IgD-negative memory B cell (primary cell): Measurements from ENCODE around the gene FBLN7. TPM values are rescaled to one million over a fixed set of nuclear protein-coding genes. Genes with fewer than 3 reads are reported as not detected.
"Not testable (repeated sequence)": the region's sequence is repeated elsewhere in the genome, so short reads cannot be mapped to it uniquely, and the experiment has no call there.

Source experiments
- H3K27ac Mint-ChIP-seq, 3 donors: one replicate each; pipeline ENCODE4 v1.8.0; 2020 to 2022; ENCODE audit warnings: mild to moderate bottlenecking in 3 of 3, mixed read lengths in 3 of 3, moderate library complexity in 1 of 3
- H3K27me3 Mint-ChIP-seq: one replicate; pipeline ENCODE4 v1.8.0; 2021; ENCODE audit warnings: mixed read lengths
- H3K36me3 Mint-ChIP-seq: one replicate; pipeline ENCODE4 v1.8.0; 2020; ENCODE audit warnings: mild to moderate bottlenecking, mixed read lengths
- H3K4me1 Mint-ChIP-seq, 3 donors: one replicate each; pipeline ENCODE4 v1.8.0; 2020 to 2022; ENCODE audit warnings: mixed read lengths in 3 of 3, mild to moderate bottlenecking in 1 of 3
- H3K4me3 Mint-ChIP-seq, 4 donors: one replicate each; pipeline ENCODE4 v1.8.0; 2020 to 2022; ENCODE audit warnings: mild to moderate bottlenecking in 4 of 4, mixed read lengths in 4 of 4, moderate library complexity in 3 of 4
- H3K9me3 Mint-ChIP-seq, 3 donors: one replicate each; pipeline ENCODE4 v1.8.0; 2020 to 2021; ENCODE audit warnings: mixed read lengths in 3 of 3, mild to moderate bottlenecking in 1 of 3
- polyA plus RNA-seq: library from polyadenylated mRNA; unstranded; fragments of 300-500 nt; fragmentation: Illumina TruSeq; gene quantifications from one replicate; pipeline ENCODE4 v1.2.3, GENCODE V29; 2021

Gene FBLN7
- polyA plus RNA-seq, 1 donor from 2014 or later, result 0.20 TPM

- H3K27ac Mint-ChIP-seq, result peak overlapping the region in 1 of 3 donors; percentile 23
- no peak overlapping the region for H3K4me3 Mint-ChIP-seq
- peaks cover 4% of the 10 kb centered on the region for H3K36me3 Mint-ChIP-seq
Measured at GRCh38 chr2:112134120-112134519, 4.1 kb upstream of the FBLN7 start.

GRCh38 chr2:112136096-112136495 lies 2.1 kb upstream of the FBLN7 start:
- Mint-ChIP-seq H3K27me3 (peaks cover 25% of the 10 kb centered on the region), H3K4me1 (peaks cover 0 to 12% (median 9%) of the 10 kb centered on the region in 3 donors), H3K27ac (peak overlapping the region in 1 of 3 donors; percentile 5), H3K36me3 (peaks cover 2% of the 10 kb centered on the region), H3K9me3 (peaks cover 0 to 13% (median 0%) of the 10 kb centered on the region in 3 donors), H3K4me3 (peak overlapping the region in 1 of 4 donors; percentile 18)

More at GRCh38 chr2:112134120-112134519, 4.1 kb upstream of the FBLN7 start:
- Mint-ChIP-seq H3K4me1 (peaks cover 0 to 9% (median 7%) of the 10 kb centered on the region in 3 donors), H3K9me3 (peaks cover 0 to 13% (median 3%) of the 10 kb centered on the region in 3 donors), H3K27me3 (peaks cover 19% of the 10 kb centered on the region)

- Mint-ChIP-seq H3K36me3 (peaks cover 2% of the 10 kb centered on the region), H3K4me1 (peaks cover 0 to 12% (median 6%) of the 10 kb centered on the region in 3 donors), H3K9me3 (peaks cover 0 to 10% (median 0%) of the 10 kb centered on the region in 3 donors), H3K27me3 (peaks cover 25% of the 10 kb centered on the region), H3K4me3 (peak overlapping the region; percentile 67 to 87 (median 72)), H3K27ac (peak overlapping the region in 1 of 3 donors; percentile 39)
Measured at GRCh38 chr2:112137516-112138158, 548 bp upstream of the FBLN7 start.

- not testable (repeated sequence) for H3K36me3 Mint-ChIP-seq, H3K27ac Mint-ChIP-seq, H3K9me3 Mint-ChIP-seq, H3K4me3 Mint-ChIP-seq
- Mint-ChIP-seq H3K4me1 (peaks cover 0 to 12% (median 5%) of the 10 kb centered on the region in 3 donors), H3K27me3 (peaks cover 25% of the 10 kb centered on the region)
Measured at GRCh38 chr2:112139033-112139614, 939 bp downstream of the FBLN7 start.

GRCh38 chr2:112139661-112140204 lies 1.5 kb downstream of the FBLN7 start:
- not testable (repeated sequence) for H3K9me3 Mint-ChIP-seq, H3K4me3 Mint-ChIP-seq, H3K36me3 Mint-ChIP-seq, H3K27ac Mint-ChIP-seq
- Mint-ChIP-seq H3K27me3 (peaks cover 25% of the 10 kb centered on the region), H3K4me1 (peaks cover 0 to 12% (median 5%) of the 10 kb centered on the region in 3 donors)

- peaks cover 0 to 12% (median 5%) of the 10 kb centered on the region in 3 donors for H3K4me1 Mint-ChIP-seq
- H3K9me3 Mint-ChIP-seq, result no peaks in the 10 kb centered on the region
- H3K27me3 Mint-ChIP-seq, result peaks cover 23% of the 10 kb centered on the region
- peak overlapping the region in 1 of 4 donors; percentile 58 for H3K4me3 Mint-ChIP-seq
- no peaks in the 10 kb centered on the region for H3K36me3 Mint-ChIP-seq
- H3K27ac Mint-ChIP-seq, result no peak overlapping the region
Measured at GRCh38 chr2:112140205-112140802, 2.1 kb downstream of the FBLN7 start.

GRCh38 chr2:112140899-112141625 lies 2.9 kb downstream of the FBLN7 start:
- H3K36me3 Mint-ChIP-seq, result no peaks in the 10 kb centered on the region
- peak overlapping the region in 1 of 4 donors; percentile 58 for H3K4me3 Mint-ChIP-seq
- peaks cover 0 to 12% (median 5%) of the 10 kb centered on the region in 3 donors for H3K4me1 Mint-ChIP-seq
- H3K27me3 Mint-ChIP-seq, result peaks cover 24% of the 10 kb centered on the region
- H3K9me3 Mint-ChIP-seq, result no peaks in the 10 kb centered on the region
- H3K27ac Mint-ChIP-seq, result no peak overlapping the region

GRCh38 chr2:112141626-112142007 lies 3.4 kb downstream of the FBLN7 start:
- Mint-ChIP-seq H3K9me3 (no peaks in the 10 kb centered on the region), H3K4me3 (no peak overlapping the region), H3K36me3 (no peaks in the 10 kb centered on the region), H3K27me3 (peaks cover 19% of the 10 kb centered on the region), H3K4me1 (peaks cover 0 to 12% (median 5%) of the 10 kb centered on the region in 3 donors), H3K27ac (no peak overlapping the region)

- Mint-ChIP-seq H3K4me1 (peaks cover 0 to 9% (median 2%) of the 10 kb centered on the region in 3 donors), H3K27ac (peak overlapping the region in 1 of 3 donors; percentile 11), H3K27me3 (peaks cover 13% of the 10 kb centered on the region), H3K4me3 (no peak overlapping the region), H3K9me3 (no peaks in the 10 kb centered on the region), H3K36me3 (no peaks in the 10 kb centered on the region)
Measured at GRCh38 chr2:112142525-112143078, 4.4 kb downstream of the FBLN7 start.

GRCh38 chr2:112143150-112143549 lies 5.0 kb downstream of the FBLN7 start:
- Mint-ChIP-seq H3K4me1 (peaks cover 0 to 5% (median 1%) of the 10 kb centered on the region in 3 donors), H3K9me3 (no peaks in the 10 kb centered on the region), H3K27me3 (peaks cover 9% of the 10 kb centered on the region), H3K27ac (no peak overlapping the region), H3K4me3 (no peak overlapping the region), H3K36me3 (no peaks in the 10 kb centered on the region)

- H3K36me3 Mint-ChIP-seq, result no peaks in the 10 kb centered on the region
- H3K4me3 Mint-ChIP-seq, result no peak overlapping the region
- H3K9me3 Mint-ChIP-seq, result no peaks in the 10 kb centered on the region
- peaks cover 10% of the 10 kb centered on the region for H3K27me3 Mint-ChIP-seq
- peaks cover 0 to 5% (median 1%) of the 10 kb centered on the region in 3 donors for H3K4me1 Mint-ChIP-seq
- no peak overlapping the region for H3K27ac Mint-ChIP-seq
Measured at GRCh38 chr2:112144966-112145365, 6.8 kb downstream of the FBLN7 start.

- peaks cover 0 to 1% (median under 1%) of the 10 kb centered on the region in 3 donors for H3K4me1 Mint-ChIP-seq
- H3K27ac Mint-ChIP-seq, result no peak overlapping the region
- H3K27me3 Mint-ChIP-seq, result peaks cover 3% of the 10 kb centered on the region
Measured at GRCh38 chr2:112147382-112148168, 9.4 kb downstream of the FBLN7 start.

GRCh38 chr2:112148477-112148876 lies 10.3 kb downstream of the FBLN7 start:
- peaks cover 3% of the 10 kb centered on the region for H3K27me3 Mint-ChIP-seq
- H3K9me3 Mint-ChIP-seq, result no peaks in the 10 kb centered on the region
- H3K27ac Mint-ChIP-seq, result no peak overlapping the region
- H3K36me3 Mint-ChIP-seq, result no peaks in the 10 kb centered on the region
- no peak overlapping the region for H3K4me3 Mint-ChIP-seq
- H3K4me1 Mint-ChIP-seq, result peaks cover 0 to 2% (median 0%) of the 10 kb centered on the region in 3 donors

More at GRCh38 chr2:112147382-112148168, 9.4 kb downstream of the FBLN7 start:
- Mint-ChIP-seq H3K9me3 (no peaks in the 10 kb centered on the region), H3K36me3 (no peaks in the 10 kb centered on the region), H3K4me3 (no peak overlapping the region)

GRCh38 chr2:112149194-112149593 lies 11.0 kb downstream of the FBLN7 start:
- Mint-ChIP-seq H3K36me3 (no peaks in the 10 kb centered on the region), H3K4me1 (peaks cover 0 to 4% (median 2%) of the 10 kb centered on the region in 3 donors), H3K4me3 (no peak overlapping the region), H3K9me3 (no peaks in the 10 kb centered on the region), H3K27ac (no peak overlapping the region), H3K27me3 (peaks cover 3% of the 10 kb centered on the region)
